Keratinocyte (primary cell): ENCODE data around the gene TNFRSF14.

ENCODE experiments used
- EZH2 ChIP-seq: IDR thresholded peaks from one replicate; pipeline ENCODE4 v1.6.1; 2012; ENCODE audit warnings: inconsistent platforms, mild to moderate bottlenecking, low read length, moderate library complexity
- TF ChIP-seq, protein P1 (sequence below), 3 experiments: IDR thresholded peaks in 1 of 3; conservative IDR thresholded peaks in 1 of 3; optimal IDR thresholded peaks in 1 of 3; 2 replicates in 2 of 3; 3 replicates in 1 of 3; pipeline versions ENCODE3 to v1.5.1; 2011; ENCODE audit warnings: low read length in 3 of 3, mild to moderate bottlenecking in 3 of 3, moderate library complexity in 2 of 3, control low read depth in 1 of 3, inconsistent platforms in 1 of 3; ENCODE audit not compliant: insufficient read depth in 2 of 3; ENCODE audit errors: extremely low read depth in 1 of 3

- TF ChIP-seq, protein P1, sequence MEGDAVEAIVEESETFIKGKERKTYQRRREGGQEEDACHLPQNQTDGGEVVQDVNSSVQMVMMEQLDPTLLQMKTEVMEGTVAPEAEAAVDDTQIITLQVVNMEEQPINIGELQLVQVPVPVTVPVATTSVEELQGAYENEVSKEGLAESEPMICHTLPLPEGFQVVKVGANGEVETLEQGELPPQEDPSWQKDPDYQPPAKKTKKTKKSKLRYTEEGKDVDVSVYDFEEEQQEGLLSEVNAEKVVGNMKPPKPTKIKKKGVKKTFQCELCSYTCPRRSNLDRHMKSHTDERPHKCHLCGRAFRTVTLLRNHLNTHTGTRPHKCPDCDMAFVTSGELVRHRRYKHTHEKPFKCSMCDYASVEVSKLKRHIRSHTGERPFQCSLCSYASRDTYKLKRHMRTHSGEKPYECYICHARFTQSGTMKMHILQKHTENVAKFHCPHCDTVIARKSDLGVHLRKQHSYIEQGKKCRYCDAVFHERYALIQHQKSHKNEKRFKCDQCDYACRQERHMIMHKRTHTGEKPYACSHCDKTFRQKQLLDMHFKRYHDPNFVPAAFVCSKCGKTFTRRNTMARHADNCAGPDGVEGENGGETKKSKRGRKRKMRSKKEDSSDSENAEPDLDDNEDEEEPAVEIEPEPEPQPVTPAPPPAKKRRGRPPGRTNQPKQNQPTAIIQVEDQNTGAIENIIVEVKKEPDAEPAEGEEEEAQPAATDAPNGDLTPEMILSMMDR (optimal IDR thresholded peaks at IDR 0.05 in 1 of 3, IDR thresholded peaks at IDR 0.05 in 1 of 3, conservative IDR thresholded peaks at IDR 0.05 in 1 of 3; ENCODE audit: extremely low read depth in 1 of 3, insufficient read depth in 2 of 3, low read length in 3 of 3), result no peak
- TF ChIP-seq EZH2, result no peak
Measured at GRCh38 chr1:2513939-2514652, 42.1 kb upstream of the TNFRSF14 start.
